Measurements from ENCODE around the gene KCTD10. TPM values are rescaled to one million over a fixed set of nuclear protein-coding genes. Genes with fewer than 3 reads are reported as not detected.

Gene KCTD10
- total and polyA plus RNA-seq, 10 of the 15 experiments (the other 5 are each of a cell fraction or from before 2014, with no cell fraction given) = 5.6 to 52.0 (median 34.2) TPM

- TF ChIP-seq, protein P1, sequence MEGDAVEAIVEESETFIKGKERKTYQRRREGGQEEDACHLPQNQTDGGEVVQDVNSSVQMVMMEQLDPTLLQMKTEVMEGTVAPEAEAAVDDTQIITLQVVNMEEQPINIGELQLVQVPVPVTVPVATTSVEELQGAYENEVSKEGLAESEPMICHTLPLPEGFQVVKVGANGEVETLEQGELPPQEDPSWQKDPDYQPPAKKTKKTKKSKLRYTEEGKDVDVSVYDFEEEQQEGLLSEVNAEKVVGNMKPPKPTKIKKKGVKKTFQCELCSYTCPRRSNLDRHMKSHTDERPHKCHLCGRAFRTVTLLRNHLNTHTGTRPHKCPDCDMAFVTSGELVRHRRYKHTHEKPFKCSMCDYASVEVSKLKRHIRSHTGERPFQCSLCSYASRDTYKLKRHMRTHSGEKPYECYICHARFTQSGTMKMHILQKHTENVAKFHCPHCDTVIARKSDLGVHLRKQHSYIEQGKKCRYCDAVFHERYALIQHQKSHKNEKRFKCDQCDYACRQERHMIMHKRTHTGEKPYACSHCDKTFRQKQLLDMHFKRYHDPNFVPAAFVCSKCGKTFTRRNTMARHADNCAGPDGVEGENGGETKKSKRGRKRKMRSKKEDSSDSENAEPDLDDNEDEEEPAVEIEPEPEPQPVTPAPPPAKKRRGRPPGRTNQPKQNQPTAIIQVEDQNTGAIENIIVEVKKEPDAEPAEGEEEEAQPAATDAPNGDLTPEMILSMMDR (IDR thresholded peaks at IDR 0.05 in 2 of 3, conservative IDR thresholded peaks at IDR 0.05 in 1 of 3; ENCODE audit: control insufficient read depth in 2 of 3, extremely low read depth in 1 of 3, insufficient read depth in 1 of 3, low read depth in 3 of 3, low read length in 3 of 3) = no peak
- TF ChIP-seq NR2F1 (conservative IDR thresholded peaks at IDR 0.05) (no peak), POU2F2 (IDR thresholded peaks at IDR 0.05; ENCODE audit: borderline replicate concordance, low read depth, low read length) (no peak), TCF3 (IDR thresholded peaks at IDR 0.05; ENCODE audit: borderline replicate concordance, insufficient read depth, low read depth, low read length) (no peak), ZNF384 (IDR thresholded peaks at IDR 0.05; ENCODE audit: borderline replicate concordance, low read depth, low read length) (no peak), CHD1 (IDR thresholded peaks at IDR 0.05; ENCODE audit: low read depth, low read length) (no peak), ETV6 (conservative IDR thresholded peaks at IDR 0.05 in 1 of 2, IDR thresholded peaks at IDR 0.05 in 1 of 2; ENCODE audit: borderline replicate concordance in 1 of 2, low read depth in 1 of 2) (no peak), STAT3 (IDR thresholded peaks at IDR 0.05; ENCODE audit: low read depth, low read length) (no peak), GABPA (IDR thresholded peaks at IDR 0.05; ENCODE audit: low read depth) (no peak), SMARCA5 (IDR thresholded peaks at IDR 0.05) (no peak), SREBF2 (IDR thresholded peaks at IDR 0.05; ENCODE audit: low read length) (no peak)
- TF ChIP-seq, protein P2, sequence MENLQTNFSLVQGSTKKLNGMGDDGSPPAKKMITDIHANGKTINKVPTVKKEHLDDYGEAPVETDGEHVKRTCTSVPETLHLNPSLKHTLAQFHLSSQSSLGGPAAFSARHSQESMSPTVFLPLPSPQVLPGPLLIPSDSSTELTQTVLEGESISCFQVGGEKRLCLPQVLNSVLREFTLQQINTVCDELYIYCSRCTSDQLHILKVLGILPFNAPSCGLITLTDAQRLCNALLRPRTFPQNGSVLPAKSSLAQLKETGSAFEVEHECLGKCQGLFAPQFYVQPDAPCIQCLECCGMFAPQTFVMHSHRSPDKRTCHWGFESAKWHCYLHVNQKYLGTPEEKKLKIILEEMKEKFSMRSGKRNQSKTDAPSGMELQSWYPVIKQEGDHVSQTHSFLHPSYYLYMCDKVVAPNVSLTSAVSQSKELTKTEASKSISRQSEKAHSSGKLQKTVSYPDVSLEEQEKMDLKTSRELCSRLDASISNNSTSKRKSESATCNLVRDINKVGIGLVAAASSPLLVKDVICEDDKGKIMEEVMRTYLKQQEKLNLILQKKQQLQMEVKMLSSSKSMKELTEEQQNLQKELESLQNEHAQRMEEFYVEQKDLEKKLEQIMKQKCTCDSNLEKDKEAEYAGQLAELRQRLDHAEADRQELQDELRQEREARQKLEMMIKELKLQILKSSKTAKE (IDR thresholded peaks at IDR 0.05; ENCODE audit: low read depth, poor library complexity, severe bottlenecking) = no peak
Observed at GRCh38 chr12:109443794-109444193, 33.3 kb downstream of the KCTD10 start (continued).
